ENCODE measurements around the gene TSG101. TPM values are rescaled to one million over a fixed set of nuclear protein-coding genes. Genes with fewer than 3 reads are reported as not detected.

Gene TSG101
- total and polyA plus RNA-seq, 10 of the 15 experiments (the other 5 are each of a cell fraction or from before 2014, with no cell fraction given), result 22.3 to 147 (median 84.9) TPM

GRCh38 chr11:18455686-18456372 lies 70.9 kb downstream of the TSG101 start, which contains the start of gene LDHAL6A (continued):
- TF ChIP-seq ZBTB4 (CRISPR knock-in tag; IDR thresholded peaks at IDR 0.05) (no peak), NR2C2 (IDR thresholded peaks at IDR 0.05; ENCODE audit: borderline replicate concordance, control insufficient read depth, insufficient read length, low read depth) (no peak), ZNF207 (IDR thresholded peaks at IDR 0.05; ENCODE audit: borderline replicate concordance) (no peak), PRDM15 (CRISPR knock-in tag; IDR thresholded peaks at IDR 0.05) (no peak), KAT2A (conservative IDR thresholded peaks at IDR 0.05; ENCODE audit: control insufficient read depth, low read depth, low read length) (no peak), ZBTB40 (IDR thresholded peaks at IDR 0.05; ENCODE audit: borderline replicate concordance) (no peak), STAT1 (conservative IDR thresholded peaks at IDR 0.05) (no peak)

All from GM12878 (cell line).